HG03103 (cell line): ENCODE results near the gene ENO3.

Source experiments
- ATAC-seq: cut with Tn5 transposase; IDR thresholded peaks from one replicate; pipeline ENCODE4 v1.9.1; 2021; ENCODE audit warnings: low read depth; ENCODE audit not compliant: unreplicated experiment

ENO3 gene

DNA sequence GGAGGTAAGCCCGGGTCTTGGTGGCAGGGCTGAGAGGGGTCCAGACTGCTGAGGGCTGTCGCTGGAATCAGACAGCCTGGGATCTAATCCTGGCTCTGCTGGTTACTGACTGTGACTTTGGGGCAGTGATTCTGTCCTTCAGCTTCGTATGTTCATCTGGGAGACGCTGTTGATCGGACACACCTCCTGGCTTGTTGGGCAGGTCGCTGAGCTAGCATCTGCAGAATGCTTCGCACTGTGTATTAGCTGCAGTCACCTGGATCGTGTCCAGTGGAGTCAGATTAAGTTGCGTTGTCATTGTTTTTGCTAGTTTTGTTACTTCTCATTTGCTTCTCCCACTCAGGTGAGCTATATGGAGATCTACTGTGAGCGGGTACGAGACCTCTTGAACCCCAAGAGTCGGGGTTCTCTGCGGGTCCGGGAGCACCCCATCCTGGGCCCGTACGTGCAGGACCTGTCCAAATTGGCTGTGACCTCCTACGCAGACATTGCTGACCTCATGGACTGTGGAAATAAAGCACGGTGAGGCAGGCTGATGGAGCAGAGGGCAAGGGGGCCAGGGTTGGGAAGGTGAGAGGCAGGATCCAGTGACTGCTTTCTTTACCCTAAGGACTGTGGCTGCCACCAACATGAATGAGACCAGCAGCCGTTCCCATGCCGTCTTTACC lies 51.3 kb downstream of the ENO3 start:
- no peak for ATAC-seq

DNA sequence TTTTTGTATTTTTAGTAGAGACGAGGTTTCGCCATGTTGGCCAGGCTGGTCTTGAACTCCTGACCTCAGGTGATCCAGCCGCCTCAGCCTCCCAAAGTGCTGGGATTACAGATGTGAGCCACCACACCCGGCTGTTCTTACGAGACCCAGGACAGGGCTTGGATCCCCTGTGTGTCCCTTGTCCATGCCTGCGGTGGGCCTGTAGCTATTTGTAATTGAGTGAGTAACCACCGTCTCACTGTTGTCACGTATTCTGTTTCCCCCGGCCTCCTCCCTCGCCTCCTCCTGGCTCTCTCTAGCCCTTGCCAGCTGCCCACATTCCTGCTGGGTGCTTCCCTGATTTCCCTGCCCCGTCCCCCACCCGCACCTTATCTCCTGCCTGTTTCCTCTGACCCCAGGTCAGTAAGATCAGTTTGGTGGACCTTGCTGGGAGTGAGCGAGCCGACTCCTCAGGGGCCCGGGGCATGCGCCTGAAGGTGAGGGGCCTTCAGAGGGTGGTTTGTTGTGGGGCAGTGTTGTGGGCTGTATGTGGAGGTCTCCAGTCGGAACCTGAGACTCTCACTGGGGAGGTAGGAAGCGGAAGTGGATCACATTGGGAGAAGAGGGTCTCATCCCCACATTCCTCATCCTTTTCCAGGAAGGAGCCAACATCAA lies 52.4 kb downstream of the ENO3 start:
- ATAC-seq, result no peak
